Measurements from ENCODE around the gene LRMDA. TPM values are rescaled to one million over a fixed set of nuclear protein-coding genes. Genes with fewer than 3 reads are reported as not detected.

The LRMDA gene
- total and polyA plus RNA-seq, 10 of the 15 experiments (the other 5 are each of a cell fraction or from before 2014, with no cell fraction given), result 0.07 to 0.54 (median 0.29) TPM; not detected in 4

GRCh38 chr10:76031769-76032699, 600.6 kb downstream of the LRMDA start:
- POLR2A ChIA-PET, result no interaction called here
- SMC1A ChIA-PET (ENCODE audit: uncharacterized antibody, unreplicated experiment), result interaction anchor here (0.9 to 2.4 kb wide), 6 partner anchors 8 to 632 kb away, joined by 3 to 6 read pairs (median 4); no protein-coding TSS in a partner anchor
- no peak for FAIRE-seq
- TF ChIP-seq ETV6 (conservative IDR thresholded peaks at IDR 0.05 in 1 of 2, IDR thresholded peaks at IDR 0.05 in 1 of 2; ENCODE audit: borderline replicate concordance in 1 of 2, low read depth in 1 of 2) (no peak), SREBF2 (IDR thresholded peaks at IDR 0.05; ENCODE audit: low read length) (no peak), CHD4 (IDR thresholded peaks at IDR 0.05) (no peak), TARDBP (IDR thresholded peaks at IDR 0.05; ENCODE audit: borderline replicate concordance) (no peak), NR2C2 (IDR thresholded peaks at IDR 0.05; ENCODE audit: borderline replicate concordance, control insufficient read depth, insufficient read length, low read depth) (no peak), SIX5 (IDR thresholded peaks at IDR 0.05; ENCODE audit: low read depth, low read length, severe bottlenecking) (no peak), SRF (IDR thresholded peaks at IDR 0.05; ENCODE audit: low read depth in 2 of 2, low read length in 2 of 2) (no peak), CBX3 (IDR thresholded peaks at IDR 0.05; ENCODE audit: borderline replicate concordance, low read depth) (no peak), SUPT20H (IDR thresholded peaks at IDR 0.05; ENCODE audit: borderline replicate concordance, control insufficient read depth, low read depth, low read length) (no peak), KAT2A (conservative IDR thresholded peaks at IDR 0.05; ENCODE audit: control insufficient read depth, low read depth, low read length) (no peak), EZH2 (IDR thresholded peaks at IDR 0.05; ENCODE audit: borderline replicate concordance, control insufficient read depth, low read depth, low read length) (no peak), RBBP5 (conservative IDR thresholded peaks at IDR 0.05) (no peak)
- TF ChIP-seq, protein P1, sequence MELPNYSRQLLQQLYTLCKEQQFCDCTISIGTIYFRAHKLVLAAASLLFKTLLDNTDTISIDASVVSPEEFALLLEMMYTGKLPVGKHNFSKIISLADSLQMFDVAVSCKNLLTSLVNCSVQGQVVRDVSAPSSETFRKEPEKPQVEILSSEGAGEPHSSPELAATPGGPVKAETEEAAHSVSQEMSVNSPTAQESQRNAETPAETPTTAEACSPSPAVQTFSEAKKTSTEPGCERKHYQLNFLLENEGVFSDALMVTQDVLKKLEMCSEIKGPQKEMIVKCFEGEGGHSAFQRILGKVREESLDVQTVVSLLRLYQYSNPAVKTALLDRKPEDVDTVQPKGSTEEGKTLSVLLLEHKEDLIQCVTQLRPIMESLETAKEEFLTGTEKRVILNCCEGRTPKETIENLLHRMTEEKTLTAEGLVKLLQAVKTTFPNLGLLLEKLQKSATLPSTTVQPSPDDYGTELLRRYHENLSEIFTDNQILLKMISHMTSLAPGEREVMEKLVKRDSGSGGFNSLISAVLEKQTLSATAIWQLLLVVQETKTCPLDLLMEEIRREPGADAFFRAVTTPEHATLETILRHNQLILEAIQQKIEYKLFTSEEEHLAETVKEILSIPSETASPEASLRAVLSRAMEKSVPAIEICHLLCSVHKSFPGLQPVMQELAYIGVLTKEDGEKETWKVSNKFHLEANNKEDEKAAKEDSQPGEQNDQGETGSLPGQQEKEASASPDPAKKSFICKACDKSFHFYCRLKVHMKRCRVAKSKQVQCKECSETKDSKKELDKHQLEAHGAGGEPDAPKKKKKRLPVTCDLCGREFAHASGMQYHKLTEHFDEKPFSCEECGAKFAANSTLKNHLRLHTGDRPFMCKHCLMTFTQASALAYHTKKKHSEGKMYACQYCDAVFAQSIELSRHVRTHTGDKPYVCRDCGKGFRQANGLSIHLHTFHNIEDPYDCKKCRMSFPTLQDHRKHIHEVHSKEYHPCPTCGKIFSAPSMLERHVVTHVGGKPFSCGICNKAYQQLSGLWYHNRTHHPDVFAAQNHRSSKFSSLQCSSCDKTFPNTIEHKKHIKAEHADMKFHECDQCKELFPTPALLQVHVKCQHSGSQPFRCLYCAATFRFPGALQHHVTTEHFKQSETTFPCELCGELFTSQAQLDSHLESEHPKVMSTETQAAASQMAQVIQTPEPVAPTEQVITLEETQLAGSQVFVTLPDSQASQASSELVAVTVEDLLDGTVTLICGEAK (IDR thresholded peaks at IDR 0.05; ENCODE audit: borderline replicate concordance), result no peak
- TF ChIP-seq, protein P2, sequence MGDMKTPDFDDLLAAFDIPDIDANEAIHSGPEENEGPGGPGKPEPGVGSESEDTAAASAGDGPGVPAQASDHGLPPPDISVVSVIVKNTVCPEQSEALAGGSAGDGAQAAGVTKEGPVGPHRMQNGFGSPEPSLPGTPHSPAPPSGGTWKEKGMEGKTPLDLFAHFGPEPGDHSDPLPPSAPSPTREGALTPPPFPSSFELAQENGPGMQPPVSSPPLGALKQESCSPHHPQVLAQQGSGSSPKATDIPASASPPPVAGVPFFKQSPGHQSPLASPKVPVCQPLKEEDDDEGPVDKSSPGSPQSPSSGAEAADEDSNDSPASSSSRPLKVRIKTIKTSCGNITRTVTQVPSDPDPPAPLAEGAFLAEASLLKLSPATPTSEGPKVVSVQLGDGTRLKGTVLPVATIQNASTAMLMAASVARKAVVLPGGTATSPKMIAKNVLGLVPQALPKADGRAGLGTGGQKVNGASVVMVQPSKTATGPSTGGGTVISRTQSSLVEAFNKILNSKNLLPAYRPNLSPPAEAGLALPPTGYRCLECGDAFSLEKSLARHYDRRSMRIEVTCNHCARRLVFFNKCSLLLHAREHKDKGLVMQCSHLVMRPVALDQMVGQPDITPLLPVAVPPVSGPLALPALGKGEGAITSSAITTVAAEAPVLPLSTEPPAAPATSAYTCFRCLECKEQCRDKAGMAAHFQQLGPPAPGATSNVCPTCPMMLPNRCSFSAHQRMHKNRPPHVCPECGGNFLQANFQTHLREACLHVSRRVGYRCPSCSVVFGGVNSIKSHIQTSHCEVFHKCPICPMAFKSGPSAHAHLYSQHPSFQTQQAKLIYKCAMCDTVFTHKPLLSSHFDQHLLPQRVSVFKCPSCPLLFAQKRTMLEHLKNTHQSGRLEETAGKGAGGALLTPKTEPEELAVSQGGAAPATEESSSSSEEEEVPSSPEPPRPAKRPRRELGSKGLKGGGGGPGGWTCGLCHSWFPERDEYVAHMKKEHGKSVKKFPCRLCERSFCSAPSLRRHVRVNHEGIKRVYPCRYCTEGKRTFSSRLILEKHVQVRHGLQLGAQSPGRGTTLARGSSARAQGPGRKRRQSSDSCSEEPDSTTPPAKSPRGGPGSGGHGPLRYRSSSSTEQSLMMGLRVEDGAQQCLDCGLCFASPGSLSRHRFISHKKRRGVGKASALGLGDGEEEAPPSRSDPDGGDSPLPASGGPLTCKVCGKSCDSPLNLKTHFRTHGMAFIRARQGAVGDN (IDR thresholded peaks at IDR 0.05), result no peak

More at GRCh38 chr10:76031769-76032699, 600.6 kb downstream of the LRMDA start:
- Histone ChIP-seq H3K27ac (ENCODE audit: control insufficient read depth, insufficient read depth) (no peak overlapping the region), H3K79me2 (ENCODE audit: control insufficient read depth, insufficient read depth, low read length) (no peaks in the 10 kb centered on the region), H2AFZ (ENCODE audit: control insufficient read depth, low read depth, low read length) (no peak overlapping the region), H3K9ac (ENCODE audit: control insufficient read depth, insufficient read depth, low read length) (no peak overlapping the region), H3K36me3 (ENCODE audit: control insufficient read depth in 2 of 2, insufficient read depth in 2 of 2, low read length in 1 of 2) (no peaks in the 10 kb centered on the region), H3K9me3 (replicated peaks; ENCODE audit: control insufficient read depth, insufficient read depth, low read length) (no peaks in the 10 kb centered on the region), H3K4me3 (no peak overlapping the region), H3K4me1 (ENCODE audit: control insufficient read depth, insufficient read depth, low read length) (no peaks in the 10 kb centered on the region), H4K20me1 (ENCODE audit: control insufficient read depth, insufficient read depth) (no peaks in the 10 kb centered on the region; the same call in 1 of the 2 replicates), H3K27me3 (replicated peaks in 1 of 2; ENCODE audit: control insufficient read depth in 2 of 2, insufficient read depth in 2 of 2, low read length in 1 of 2) (no peaks in the 10 kb centered on the region), H3K4me2 (ENCODE audit: control insufficient read depth, insufficient read depth) (no peak overlapping the region)
- no TSS peak for BruUV-seq (replicated peaks)
- DNase-seq (ENCODE audit: low read depth, low spot score) (no peak), ATAC-seq (no peak)
- intact Hi-C loops (cut with micrococcal nuclease; ENCODE audit: unreplicated experiment), result no loop called here
- RAD21 ChIA-PET (ENCODE audit: unreplicated experiment), result interaction anchor here (1.1 to 2.7 kb wide), 3 partner anchors 125 to 630 kb away, joined by 3 to 16 read pairs (median 3); partner anchors contain the start of gene ZNF503
- CTCF ChIA-PET, result interaction anchor here (0.6 to 1.7 kb wide), 2 partner anchors 96 to 271 kb away, joined by 3 to 5 read pairs; no protein-coding TSS in a partner anchor
- in situ Hi-C loops (cut with MboI), result loop anchor here (25.0 kb wide), 1 partner anchor 645 kb away; no protein-coding TSS in a partner anchor
- WGBS (ENCODE audit: insufficient coverage, insufficient replicate concordance, low lambda C conversion rate, missing lambda C conversion rate), result 11% methylated on average over 14 of the region's 14 CpGs

Data from GM12878 (cell line).